ENCODE results near the gene MFF. TPM values are rescaled to one million over a fixed set of nuclear protein-coding genes. Genes with fewer than 3 reads are reported as not detected.

Gene MFF
- total and polyA plus RNA-seq, 2 of the 4 experiments (the other 2 are of a cell fraction): 70.1 to 86.4 TPM

DNA sequence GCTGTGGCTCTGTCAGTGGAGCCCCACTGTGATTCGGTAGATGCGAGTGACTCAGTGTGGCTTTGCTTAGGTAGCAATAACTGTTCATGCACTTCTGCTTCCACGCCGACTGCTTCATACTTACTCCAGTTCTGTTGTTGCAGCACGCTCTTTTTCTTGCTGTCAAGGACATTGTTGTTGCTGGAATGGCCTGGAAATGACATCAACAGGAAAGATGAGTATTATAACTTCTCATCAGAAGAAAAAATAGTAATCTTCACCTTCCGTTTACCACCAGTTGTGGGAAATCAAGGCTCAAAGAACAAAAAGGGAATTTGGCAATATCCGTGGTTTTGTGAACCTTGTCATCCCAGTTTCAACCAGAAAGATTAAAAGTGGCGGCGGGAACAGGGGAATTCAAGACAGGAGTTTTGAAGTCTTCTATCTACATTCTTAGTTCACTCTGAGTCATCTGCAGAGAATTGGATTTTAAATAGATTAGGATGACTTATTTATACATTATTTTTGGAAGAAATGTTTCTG, 45.8 kb downstream of the MFF start:
- Histone ChIP-seq H3K23ac (ENCODE audit: low read depth, low read length) (peak overlapping the region; percentile 3; the same call in 1 of the 2 replicates), H3K56ac (ENCODE audit: extremely low read depth, insufficient read depth, low read length) (peak overlapping the region; percentile 25), H2BK15ac (ENCODE audit: low read depth, low read length) (peak overlapping the region; percentile 16; the same call in 1 of the 3 replicates), H3K79me1 (ENCODE audit: low read depth in 1 of 2, low read length in 2 of 2) (no peaks in the 10 kb centered on the region), H3K14ac (replicated peaks; ENCODE audit: low read depth, low read length) (peak overlapping the region; percentile 67), H3K27me3 (ENCODE audit: control insufficient read depth, insufficient read depth, low read length) (no peaks in the 10 kb centered on the region), H3K4me3 (ENCODE audit: insufficient read depth, low read depth, low read length) (peak overlapping the region; percentile 27; the same call in 1 of the 2 replicates), H4K20me1 (ENCODE audit: insufficient read depth, low read length) (no peaks in the 10 kb centered on the region), H3K4me1 (ENCODE audit: control insufficient read depth, insufficient read depth, low read length) (peaks cover 13% of the 10 kb centered on the region), H3K9ac (ENCODE audit: low read depth, low read length) (no peak overlapping the region), H2AFZ (replicated peaks; ENCODE audit: low read length, poor library complexity) (peak overlapping the region; percentile 79), H3K27ac (ENCODE audit: insufficient read depth, low read length) (peak overlapping the region; percentile 51; the same call in 1 of the 2 replicates), H3K9me3 (ENCODE audit: control insufficient read depth, insufficient read depth, low read length) (no peaks in the 10 kb centered on the region), H4K5ac (ENCODE audit: low read depth, low read length) (peak overlapping the region; percentile 22), H3K9me1 (ENCODE audit: insufficient read depth, low read length) (peaks cover 8% of the 10 kb centered on the region), H3K18ac (ENCODE audit: low read depth, low read length) (peak overlapping the region; percentile 53; the same call in 1 of the 2 replicates), H3K36me3 (ENCODE audit: control insufficient read depth, insufficient read depth, low read length) (no peaks in the 10 kb centered on the region), H2AK5ac (ENCODE audit: low read depth, low read length) (no peak overlapping the region), H4K8ac (ENCODE audit: low read depth in 2 of 2, low read length in 2 of 2) (peak overlapping the region in 1 of 2 experiments; percentile 20; a peak in 2 of 4 replicates), H2AK9ac (replicated peaks; ENCODE audit: low read depth, low read length, poor library complexity) (no peak overlapping the region), H2BK5ac (ENCODE audit: low read depth, low read length, poor library complexity, severe bottlenecking) (peak overlapping the region; percentile 89), H3K4me2 (ENCODE audit: low read depth, low read length) (peak overlapping the region; percentile 67; the same call in 1 of the 2 replicates), H3K4ac (ENCODE audit: low read depth, low read length) (peak overlapping the region; percentile 68), H2BK120ac (ENCODE audit: low read depth, low read length) (peak overlapping the region; percentile 86), H2BK20ac (ENCODE audit: low read depth, low read length) (peak overlapping the region; percentile 79), H4K91ac (ENCODE audit: insufficient read depth, low read depth, low read length) (peak overlapping the region; percentile 56)
- in situ Hi-C loops (cut with MboI; ENCODE audit: low sequenced_read_pairs) (no loop called here), dilution Hi-C loops (cut with HindIII; ENCODE audit: low sequenced_read_pairs, unreplicated experiment) (no loop called here), intact Hi-C loops (cut with micrococcal nuclease) (no loop called here)
- WGBS, 2 experiments (ENCODE audit: extremely low coverage in 2 of 2, insufficient read length in 1 of 2): no CpG with 5 or more reads among the region's 9 CpGs
- DNase-seq (peak; percentile 85), ATAC-seq (ENCODE audit: low read depth) (peak; percentile 50)
- ChIA-PET POLR2A (ENCODE audit: unreplicated experiment) (no interaction called here), CTCF (no interaction called here)
- BruUV-seq (replicated peaks): no TSS peak
- peak; percentile 65 for TF ChIP-seq MAFK (IDR thresholded peaks at IDR 0.05; ENCODE audit: low read depth, low read length)
- no peak for TF ChIP-seq RAD21 (IDR thresholded peaks at IDR 0.05; ENCODE audit: low read length)
- no peak for TF ChIP-seq FOS (IDR thresholded peaks at IDR 0.05; ENCODE audit: low read depth, low read length)
- TF ChIP-seq RFX5 (IDR thresholded peaks at IDR 0.05; ENCODE audit: low read depth, low read length): no peak
- TF ChIP-seq MXI1 (IDR thresholded peaks at IDR 0.05; ENCODE audit: borderline replicate concordance, low read depth, low read length): no peak
- no peak for TF ChIP-seq CHD1 (IDR thresholded peaks at IDR 0.05; ENCODE audit: low read depth, low read length)
- TF ChIP-seq RCOR1 (IDR thresholded peaks at IDR 0.05; ENCODE audit: insufficient replicate concordance, low read length): no peak
- TF ChIP-seq POLR2A (IDR thresholded peaks at IDR 0.05; ENCODE audit: low read depth, low read length): no peak
- TF ChIP-seq CEBPB (IDR thresholded peaks at IDR 0.05; ENCODE audit: low read depth, low read length): peak; percentile 32
